NCI-H2196 treated with DMSO at 0.1 percent for 48 hours (cell line): ENCODE results near the gene ADSL.
A peak's percentile ranks its signal among the peaks of the same experiment; 100 is the strongest.
"Not testable (repeated sequence)": the region's sequence is repeated elsewhere in the genome, so short reads cannot be mapped to it uniquely, and the experiment has no call there.

Experiments
- DNase-seq: peaks from one replicate; lab custom pipeline; 2025; ENCODE audit not compliant: unreplicated experiment; lab: John Stamatoyannopoulos, UW

ADSL gene

GRCh38 chr22:40346185-40347118, at the start of gene ADSL:
Gene ADSL, plus strand, starts transcription at chr22:40346500. Its CDS starts 59 bp downstream, at chr22:40346559.
- DNase-seq = peak; percentile 76

GRCh38 chr22:40300316-40300715, 46.0 kb upstream of the ADSL start:
- DNase-seq = no peak

GRCh38 chr22:40300884-40301672, 45.2 kb upstream of the ADSL start:
- no peak for DNase-seq

GRCh38 chr22:40302149-40302548, 44.2 kb upstream of the ADSL start:
- DNase-seq = no peak

- DNase-seq = no peak
These were observed 40.7 kb upstream of the ADSL start for GRCh38 chr22:40305625-40306024.

GRCh38 chr22:40308999-40309573, 37.2 kb upstream of the ADSL start:
- no peak for DNase-seq

GRCh38 chr22:40309631-40310030, 36.7 kb upstream of the ADSL start:
- DNase-seq = no peak

GRCh38 chr22:40310081-40310767, 36.1 kb upstream of the ADSL start:
- no peak for DNase-seq

- no peak for DNase-seq
These were observed 35.6 kb upstream of the ADSL start for GRCh38 chr22:40310768-40311120.

GRCh38 chr22:40311646-40312045, 34.7 kb upstream of the ADSL start:
- DNase-seq = not testable (repeated sequence)

GRCh38 chr22:40312050-40312449, 34.2 kb upstream of the ADSL start:
- DNase-seq = no peak

GRCh38 chr22:40313007-40313406, 33.3 kb upstream of the ADSL start:
- no peak for DNase-seq

- DNase-seq = no peak
These were observed 32.3 kb upstream of the ADSL start for GRCh38 chr22:40314041-40314440.

- DNase-seq = no peak
These were observed 25.6 kb upstream of the ADSL start for GRCh38 chr22:40320687-40321086.

GRCh38 chr22:40322021-40322420, 24.3 kb upstream of the ADSL start:
- DNase-seq = no peak

GRCh38 chr22:40322818-40323447, 23.4 kb upstream of the ADSL start:
- no peak for DNase-seq

- no peak for DNase-seq
These were observed 22.6 kb upstream of the ADSL start for GRCh38 chr22:40323681-40324171.

- no peak for DNase-seq
These were observed 21.6 kb upstream of the ADSL start for GRCh38 chr22:40324468-40325305.

GRCh38 chr22:40325315-40325714, 21.0 kb upstream of the ADSL start:
- DNase-seq = no peak
